SU-DHL-6 (cell line): ENCODE data around the gene BUD13.

Experiments
- EZH2phosphoT487 ChIP-seq: fragments of 200-600 bp; sonication (generic), shearing (Covaris generic); conservative IDR thresholded peaks from 2 replicates; pipeline ENCODE4 v1.6.1; 2018; ENCODE audit warnings: mild to moderate bottlenecking, antibody characterized with exemption, low read length, moderate library complexity, mixed read lengths
- TF ChIP-seq, protein P1 (sequence below): fragments of 200-600 bp; sonication (generic); IDR thresholded peaks from one replicate; pipeline ENCODE4 v1.5.1; 2017; ENCODE audit warnings: antibody characterized with exemption, mild to moderate bottlenecking, low read length, moderate library complexity; ENCODE audit not compliant: insufficient read depth, poor library complexity, severe bottlenecking

DNA sequence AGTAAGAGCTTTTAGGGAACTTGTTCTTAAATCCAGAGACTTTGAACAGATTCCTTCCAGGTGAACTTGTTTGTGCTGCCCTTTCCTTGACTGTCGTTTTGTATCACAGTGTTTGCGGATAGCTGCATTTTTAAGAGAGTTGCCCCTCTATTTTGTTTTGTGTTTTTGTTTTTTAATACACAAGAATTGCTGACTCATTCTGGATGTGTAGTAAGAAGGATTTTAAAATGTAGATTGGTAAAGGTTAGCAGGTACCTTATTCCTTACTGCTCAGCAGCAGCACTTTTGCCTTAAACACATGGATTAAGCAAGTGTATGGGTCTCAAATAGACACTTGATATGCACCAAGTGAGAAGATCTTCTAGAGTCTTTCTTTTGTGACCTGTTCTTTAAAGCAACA, 27.8 kb upstream of the BUD13 start:
- TF ChIP-seq, protein P1, sequence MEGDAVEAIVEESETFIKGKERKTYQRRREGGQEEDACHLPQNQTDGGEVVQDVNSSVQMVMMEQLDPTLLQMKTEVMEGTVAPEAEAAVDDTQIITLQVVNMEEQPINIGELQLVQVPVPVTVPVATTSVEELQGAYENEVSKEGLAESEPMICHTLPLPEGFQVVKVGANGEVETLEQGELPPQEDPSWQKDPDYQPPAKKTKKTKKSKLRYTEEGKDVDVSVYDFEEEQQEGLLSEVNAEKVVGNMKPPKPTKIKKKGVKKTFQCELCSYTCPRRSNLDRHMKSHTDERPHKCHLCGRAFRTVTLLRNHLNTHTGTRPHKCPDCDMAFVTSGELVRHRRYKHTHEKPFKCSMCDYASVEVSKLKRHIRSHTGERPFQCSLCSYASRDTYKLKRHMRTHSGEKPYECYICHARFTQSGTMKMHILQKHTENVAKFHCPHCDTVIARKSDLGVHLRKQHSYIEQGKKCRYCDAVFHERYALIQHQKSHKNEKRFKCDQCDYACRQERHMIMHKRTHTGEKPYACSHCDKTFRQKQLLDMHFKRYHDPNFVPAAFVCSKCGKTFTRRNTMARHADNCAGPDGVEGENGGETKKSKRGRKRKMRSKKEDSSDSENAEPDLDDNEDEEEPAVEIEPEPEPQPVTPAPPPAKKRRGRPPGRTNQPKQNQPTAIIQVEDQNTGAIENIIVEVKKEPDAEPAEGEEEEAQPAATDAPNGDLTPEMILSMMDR = no peak
- TF ChIP-seq EZH2phosphoT487 = no peak
